Measurements from ENCODE around the gene TMPRSS13.
A peak's percentile ranks its signal among the peaks of the same experiment; 100 is the strongest.

TMPRSS13 gene

DNA sequence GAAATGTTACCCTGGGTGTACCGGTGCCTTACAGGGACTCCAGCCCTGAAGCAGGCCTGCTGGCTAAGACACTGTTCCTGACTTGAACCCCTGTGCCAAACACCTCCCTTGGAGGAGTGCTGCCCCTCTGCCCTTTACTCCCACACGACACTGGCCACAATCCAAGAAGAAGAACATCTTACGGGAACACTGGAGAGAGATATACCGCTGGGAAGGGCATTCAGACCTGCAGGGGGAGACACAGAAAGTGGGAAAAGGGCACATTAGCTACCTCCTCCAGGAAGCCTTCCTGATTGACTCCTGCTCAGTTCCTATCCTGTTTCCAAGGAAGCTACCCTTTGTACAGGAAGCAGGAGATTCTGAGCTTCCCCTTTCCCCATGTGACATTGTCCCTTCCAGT, 18.7 kb downstream of the TMPRSS13 start:
- DNase-seq: no peak

DNA sequence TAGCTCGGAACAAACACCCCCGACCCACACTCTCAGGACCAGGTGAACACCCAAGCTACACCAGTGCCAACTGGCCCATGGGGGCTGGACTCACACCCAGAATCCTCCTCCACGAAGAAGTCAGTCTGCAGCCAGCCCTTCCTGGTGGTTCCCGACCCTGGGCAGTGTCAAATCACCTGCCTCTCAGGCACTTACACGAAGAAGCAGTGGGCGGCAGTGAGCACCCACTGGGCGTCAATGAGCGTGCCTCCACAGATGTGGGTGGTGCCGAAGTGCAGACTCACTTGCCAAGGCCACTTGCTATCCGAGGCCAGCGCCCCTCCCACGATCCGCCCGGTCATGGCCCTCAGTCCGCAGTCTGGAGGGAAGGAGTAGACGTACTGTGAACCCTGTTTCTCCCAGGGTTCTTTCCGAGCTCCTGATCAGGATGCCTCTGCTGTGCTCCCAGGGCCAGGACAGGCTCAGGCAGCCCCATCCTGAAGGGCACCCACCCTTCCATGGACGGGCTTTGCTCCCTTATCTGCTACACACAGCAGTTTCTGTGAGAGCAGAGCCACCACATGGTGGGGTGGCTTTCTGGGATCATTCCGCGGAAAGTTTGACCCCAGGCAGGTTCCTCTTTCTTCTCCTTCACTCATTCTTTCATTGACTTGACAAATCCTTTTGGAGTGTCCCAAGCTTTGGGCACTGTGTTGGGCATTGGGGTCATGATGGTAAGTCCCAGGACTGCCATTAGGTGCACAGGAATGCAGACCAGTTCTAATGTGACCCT, 19.4 kb downstream of the TMPRSS13 start:
- DNase-seq: no peak

DNA sequence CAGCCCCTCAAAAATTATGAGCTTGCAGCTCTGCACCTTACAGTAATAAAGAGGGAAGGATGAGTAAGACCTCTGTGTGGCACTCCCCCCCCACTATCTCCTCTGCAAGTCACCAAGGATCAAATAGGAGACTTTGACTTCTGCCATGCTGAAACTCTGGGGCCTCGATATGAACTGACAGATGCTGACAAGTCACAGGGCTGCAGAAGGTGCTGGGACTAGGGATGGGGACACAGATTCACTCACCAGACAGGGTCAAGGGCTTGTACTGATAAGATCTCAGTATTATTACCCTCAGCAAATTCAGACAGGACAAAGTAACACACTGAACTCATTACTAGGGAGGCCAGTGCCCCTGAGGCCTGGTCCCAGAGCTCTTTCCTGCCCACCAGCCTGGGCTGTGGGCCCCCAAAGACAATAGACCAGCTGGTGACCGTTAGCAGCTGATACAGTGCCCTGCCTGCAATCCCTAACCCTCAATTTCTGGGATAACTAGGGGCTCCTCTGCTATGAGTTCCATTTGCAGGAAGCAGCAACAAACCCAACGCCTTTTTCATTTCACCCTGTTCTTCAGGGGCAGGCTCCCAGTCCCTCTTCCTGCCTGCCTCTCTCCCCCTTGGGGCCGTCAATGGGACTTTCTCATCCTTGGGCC, 20.1 kb downstream of the TMPRSS13 start:
- DNase-seq: no peak

DNA sequence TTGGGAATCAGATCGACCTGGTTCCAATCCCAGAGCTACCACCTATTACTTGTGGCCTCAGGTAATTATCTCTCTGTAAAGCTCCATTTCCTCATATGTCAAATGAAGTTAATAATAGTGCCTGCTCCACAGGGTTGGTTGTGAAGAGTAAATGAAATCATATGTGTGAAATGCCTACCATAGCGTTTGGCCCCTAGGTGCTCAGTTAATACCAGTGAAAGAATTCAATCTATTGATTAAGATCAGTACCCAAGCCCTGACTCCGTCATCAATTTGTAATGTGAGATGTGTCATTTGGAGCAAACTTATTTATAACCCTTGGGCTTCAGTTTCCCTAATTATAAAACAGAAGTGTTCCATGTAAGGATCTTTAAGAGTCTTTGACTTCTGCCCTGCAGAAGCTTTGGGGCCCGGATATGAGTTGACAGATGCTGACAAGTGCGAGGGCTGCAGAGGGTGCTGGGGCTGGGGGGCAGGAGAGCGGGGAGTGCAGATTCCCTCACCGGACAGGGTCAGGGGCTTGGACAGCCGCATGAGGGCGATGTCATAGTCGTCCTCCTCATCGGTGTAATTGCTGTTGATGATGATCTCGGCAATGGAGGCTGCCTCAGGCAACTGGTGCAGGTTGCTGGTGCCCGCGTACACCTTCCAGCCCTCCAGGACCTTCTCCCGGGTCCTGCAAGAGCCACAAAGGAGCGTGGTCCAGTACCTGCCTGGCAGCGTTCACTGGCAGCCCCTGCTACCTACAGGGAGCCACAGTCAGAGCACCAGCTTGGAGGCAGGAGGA, 20.9 kb downstream of the TMPRSS13 start:
- DNase-seq: no peak

DNA sequence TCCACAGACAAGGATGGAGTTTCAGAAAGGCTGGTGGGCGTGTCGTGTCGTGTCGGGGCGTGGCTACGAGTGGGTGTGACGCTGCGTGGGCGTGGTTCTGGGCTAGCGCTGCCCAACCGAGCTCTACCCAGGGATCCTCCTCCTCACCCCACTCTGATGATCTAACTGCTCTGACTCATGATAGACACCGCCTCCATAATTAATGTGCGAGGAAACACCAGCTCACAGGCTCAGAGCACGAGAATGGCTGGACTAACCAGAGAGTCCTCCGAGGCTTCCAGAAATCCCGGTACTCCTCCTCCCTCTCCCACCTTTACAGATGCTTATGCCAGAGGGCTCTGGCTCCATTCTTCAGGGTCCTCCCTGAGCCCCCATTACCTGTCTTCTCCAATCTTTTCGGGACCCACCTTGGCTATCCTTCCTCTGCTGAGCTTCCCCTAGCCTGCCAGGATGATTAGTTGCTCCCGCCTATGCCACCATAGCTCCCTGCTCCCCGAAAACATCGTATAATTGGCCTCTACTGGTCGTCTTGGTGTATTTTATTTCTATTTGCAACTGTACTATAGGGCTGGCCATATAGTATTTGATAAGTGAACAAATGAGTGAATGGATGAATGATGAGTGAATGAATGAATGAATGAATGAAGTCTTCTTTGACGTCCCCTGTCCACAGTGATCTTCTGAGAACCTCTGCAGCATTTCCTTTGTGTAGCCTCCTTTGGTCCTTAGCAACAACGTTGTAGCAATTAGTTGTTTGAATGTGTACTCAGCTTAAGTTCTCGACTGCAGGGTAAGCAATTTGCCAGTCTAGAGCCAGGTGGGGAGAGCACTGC, 21.7 kb downstream of the TMPRSS13 start:
- peak; percentile 91 for DNase-seq

DNA sequence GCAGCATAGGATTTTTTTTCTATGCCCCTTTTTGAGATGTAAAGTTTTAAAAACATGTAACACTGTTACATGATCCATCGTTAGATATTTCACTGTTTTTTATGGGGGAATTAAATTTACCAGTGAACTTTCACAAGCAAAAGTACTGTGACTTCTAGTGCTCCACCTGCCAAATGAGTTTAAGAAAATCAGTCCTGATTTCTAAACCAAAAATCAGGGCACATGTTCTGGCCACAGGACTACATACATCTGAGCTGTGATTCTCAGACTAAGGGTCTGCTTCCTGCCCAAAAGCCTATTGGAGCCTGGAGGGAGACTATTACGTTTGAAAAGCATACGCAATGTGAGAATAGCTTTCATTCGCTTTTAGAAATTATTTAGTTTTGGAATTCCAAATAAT, 22.5 kb downstream of the TMPRSS13 start:
- DNase-seq: no peak

DNA sequence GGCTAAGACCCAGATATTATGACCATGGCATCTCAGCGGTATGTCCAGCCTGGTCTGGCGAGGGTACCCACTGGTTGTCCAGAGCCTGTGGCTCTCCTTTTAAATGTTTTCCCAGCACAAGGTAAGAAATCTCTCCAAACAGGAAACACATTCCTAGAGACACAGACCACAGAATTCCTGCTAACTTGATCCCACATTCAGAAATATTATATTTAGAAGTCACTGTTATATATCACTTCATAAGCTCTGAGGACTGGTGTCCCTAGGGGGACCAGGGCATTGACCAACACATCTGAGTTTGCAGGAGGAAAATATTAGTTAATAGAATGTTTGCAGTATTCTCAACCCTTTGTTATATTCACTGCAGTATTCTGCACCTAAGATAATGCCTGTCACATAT, 23.1 kb downstream of the TMPRSS13 start:
- no peak for DNase-seq

DNA sequence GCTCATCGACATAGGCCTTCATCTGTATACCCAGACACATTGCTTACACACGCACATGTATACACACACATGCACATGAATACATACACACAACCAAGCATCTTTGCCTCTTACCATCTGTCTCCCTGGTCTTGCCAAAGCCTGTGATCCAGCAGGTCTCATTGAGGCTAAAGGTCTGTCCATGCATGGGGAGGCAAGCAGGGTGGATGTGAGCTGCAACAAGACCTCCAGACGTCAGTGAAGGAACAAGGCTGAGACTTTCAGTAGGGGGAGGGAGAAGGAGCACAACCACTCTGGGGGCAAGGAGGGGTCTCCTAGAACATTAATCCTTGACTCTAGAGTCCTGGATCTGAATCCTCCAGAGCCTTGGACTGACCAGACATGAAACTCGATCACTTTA, 23.7 kb downstream of the TMPRSS13 start:
- DNase-seq: no peak

DNA sequence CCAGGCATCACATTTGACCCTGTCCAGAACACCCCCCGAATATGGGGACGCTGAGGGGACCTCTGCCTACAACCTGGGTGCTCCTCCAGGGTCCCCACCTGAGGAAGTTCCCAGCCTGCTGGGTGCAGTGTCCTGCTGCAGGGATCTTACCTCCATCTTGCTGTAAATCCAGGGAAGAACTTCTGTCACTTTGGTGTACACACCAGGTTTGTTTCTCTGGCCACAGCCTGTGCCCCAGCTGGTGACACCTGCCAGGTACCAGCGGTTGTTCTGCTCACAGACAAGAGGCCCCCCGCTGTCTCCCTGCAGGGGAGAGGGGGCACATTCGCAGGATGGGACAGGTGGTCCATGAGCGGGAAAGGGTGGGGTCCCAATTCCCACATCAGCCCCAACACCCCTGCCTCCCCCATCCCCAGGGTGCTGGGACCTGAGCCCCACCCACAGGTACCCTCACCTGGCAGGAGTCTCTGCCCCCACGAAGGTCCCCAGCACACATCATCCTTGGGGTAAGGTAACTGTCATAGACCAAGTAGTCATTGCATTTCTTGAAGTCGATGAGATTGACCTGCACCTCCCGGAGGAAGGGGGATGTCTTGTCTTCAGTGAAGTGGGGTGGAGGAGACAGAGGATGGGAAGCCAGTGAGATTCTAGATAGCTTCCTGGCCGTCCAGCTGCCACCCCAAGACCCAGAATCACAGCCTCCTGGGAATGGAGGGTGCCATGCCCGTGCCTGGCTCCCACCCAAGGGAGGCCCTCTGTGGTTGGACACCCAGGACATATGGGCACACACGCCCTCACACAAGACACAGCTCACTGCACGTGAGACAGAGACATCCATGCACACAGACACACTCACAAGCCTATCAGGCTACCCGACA, 25.5 kb downstream of the TMPRSS13 start:
- DNase-seq: no peak

DNA sequence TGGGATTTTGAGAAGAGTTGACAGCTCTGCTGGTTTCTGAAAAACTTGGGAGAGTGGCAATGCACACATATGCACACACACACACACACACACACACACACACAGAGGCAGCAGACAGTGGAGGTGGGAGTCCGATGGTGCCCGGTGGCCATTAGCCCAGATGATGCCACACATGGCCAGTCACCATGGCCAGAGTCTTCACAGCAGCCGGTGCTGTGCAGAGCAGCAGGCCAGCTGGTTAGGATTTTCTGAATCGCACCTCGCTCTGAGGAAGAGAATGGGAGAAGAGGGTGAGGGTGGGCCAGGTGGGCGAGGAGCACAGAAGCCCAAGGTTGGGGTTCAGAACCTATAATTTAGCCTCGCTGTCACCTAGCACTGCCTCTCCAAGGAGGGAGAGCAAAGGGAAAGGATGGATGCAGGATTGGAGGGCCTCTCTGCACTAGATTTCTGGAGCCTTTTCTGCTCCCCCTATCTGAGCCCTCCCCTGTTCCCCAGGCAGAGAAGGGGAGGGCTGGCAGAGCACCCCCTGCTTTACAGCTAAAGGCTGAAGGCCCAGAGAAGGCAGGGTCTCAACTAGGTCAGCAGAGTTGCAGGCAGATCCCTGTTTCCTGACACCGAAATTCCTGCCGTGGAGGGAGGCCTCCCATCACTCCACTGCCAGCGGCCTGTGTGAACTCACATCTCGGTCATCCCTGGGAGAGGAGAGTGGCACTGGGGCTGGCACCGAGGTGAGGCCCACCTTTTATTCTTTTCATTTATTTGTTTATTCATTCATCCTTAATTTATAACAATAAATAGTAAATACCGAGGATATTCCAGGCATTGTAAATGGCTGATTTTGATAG, 27.0 kb downstream of the TMPRSS13 start:
- no peak for DNase-seq

DNA sequence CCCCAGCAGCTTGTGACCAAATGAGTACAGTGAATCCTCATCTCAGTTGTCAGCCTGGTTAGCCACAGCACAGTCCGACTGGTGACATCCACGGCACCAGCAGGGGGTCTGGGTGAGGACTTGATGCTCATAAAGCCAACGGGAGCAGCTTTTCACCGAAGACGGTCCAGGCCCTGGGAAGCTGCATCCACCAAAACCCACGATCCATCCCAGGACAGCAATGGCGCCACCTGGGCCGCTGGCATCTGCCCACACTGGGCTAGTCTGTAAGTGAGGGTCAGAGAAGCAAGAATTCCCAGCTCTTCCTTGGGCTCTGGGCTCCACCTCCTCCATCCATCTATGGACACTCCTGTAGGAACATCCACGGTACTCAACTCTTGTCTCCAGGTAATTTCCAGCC, 27.6 kb downstream of the TMPRSS13 start:
- no peak for DNase-seq

DNA sequence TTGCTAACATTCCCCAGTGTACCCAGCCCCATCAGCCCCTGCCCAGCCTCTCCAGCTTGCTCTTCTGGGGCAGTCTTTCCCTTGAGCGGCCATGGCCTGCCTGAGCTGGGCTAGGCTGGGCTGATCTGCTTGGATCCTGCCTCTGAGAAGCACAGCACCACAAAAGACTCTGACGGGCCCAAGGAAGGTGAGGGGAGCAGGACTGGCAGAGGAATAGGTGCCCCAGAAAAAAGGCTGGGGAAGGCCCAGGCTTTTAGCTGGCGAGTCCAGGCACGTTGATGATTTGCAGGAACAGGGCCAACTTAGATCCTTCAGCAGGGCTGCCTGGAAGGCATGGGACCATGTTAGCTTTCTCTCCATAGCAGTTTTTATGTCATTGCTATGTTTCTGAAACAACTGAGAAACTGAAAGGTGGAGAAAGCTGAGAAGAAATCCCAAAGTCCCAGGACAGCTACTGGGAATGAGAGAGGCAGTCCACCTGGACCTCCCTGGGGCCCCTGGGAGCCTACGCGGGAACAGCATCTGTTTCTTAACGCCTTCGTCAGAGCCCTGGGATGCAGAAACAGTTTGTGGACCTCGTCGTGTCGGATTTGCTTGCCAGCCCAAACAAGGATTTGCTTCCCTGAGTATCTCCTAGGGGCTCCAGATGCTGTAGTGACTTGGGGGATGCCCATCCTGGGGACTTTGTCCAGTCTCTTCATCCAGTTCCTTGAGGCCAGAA, 28.3 kb downstream of the TMPRSS13 start:
- DNase-seq: no peak

DNA sequence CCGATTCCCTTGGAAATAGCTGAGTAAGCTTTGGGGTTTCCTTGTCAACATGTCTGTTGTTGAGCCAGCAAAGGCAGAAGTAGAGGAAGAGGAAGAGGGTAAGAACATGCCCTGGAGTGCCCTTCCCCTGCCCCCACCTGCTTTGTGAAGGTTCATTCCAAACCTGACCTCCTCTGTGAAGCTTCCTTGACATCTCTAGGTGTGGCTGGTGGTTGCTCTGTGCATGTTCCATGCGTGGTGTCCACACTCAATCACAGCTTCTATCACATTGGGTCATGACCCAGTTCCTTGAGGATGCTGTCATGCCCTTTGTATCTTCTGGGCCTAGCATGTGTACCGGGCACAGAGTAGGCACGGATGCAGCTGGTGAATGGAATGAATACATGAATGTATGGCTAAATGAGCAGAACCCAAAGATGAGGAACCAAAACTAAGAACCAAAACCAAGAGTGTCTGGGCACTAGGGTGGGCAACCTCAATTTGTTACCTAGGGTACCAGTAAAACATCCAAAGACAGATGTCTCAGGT, 29.0 kb downstream of the TMPRSS13 start:
- peak; percentile 40 for DNase-seq

DNA sequence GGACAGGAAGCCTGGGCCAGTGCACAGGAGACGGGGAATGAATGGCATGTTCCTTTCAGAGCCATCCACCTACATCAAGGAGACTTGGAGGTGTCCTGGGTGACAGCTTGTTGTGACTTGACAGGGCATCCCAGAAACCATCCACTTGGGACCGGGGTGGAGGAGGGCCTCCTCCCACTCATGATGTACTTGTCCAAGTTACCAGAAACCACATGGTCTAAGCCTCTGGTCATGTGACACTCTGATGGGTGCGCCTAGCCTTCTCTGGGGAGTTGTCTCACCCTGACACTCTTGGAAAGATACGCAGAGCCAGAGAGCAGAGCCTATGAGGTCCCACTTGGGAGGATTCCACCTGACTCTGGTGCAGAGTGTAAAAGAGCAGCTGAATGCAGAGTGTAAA, 31.1 kb downstream of the TMPRSS13 start:
- DNase-seq: no peak

DNA sequence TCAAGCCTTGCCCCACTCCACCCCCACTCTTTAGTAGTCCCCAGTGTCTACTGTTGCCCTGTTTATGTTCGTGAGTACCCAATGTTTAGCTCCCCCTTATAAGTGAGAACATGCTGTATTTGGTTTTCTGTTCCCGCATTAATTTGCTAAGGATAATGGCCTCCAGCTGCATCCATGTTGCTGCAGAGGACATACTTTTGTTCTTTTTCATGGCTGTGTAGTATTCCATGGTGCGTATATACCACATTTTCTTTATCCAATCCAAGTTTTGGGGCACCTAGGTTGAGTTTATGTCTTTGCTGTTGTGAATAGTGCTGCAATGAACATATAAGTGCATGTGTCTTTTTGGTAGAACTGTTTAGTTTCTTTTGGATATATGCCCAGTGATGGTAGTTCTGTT, 36.6 kb downstream of the TMPRSS13 start:
- DNase-seq: no peak

DNA sequence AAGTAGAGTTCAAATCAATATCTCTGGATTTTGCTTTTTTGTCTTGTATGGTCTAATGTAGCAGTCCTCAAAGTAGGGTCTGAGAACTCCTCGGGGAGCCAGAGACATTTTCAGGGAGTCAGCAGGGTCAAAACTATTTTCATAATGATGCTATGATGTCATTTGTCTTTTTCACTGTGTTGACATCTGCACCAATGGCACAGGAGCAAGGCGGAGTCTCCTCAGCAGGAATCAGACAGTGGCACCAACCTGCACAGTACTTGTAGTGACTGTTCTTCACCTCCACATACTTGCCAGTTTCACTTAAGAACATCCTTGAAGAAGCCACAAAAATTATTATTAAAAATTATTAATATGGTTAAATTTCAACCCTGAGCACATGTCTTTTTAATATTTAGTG, 37.8 kb downstream of the TMPRSS13 start:
- no peak for DNase-seq

DNA sequence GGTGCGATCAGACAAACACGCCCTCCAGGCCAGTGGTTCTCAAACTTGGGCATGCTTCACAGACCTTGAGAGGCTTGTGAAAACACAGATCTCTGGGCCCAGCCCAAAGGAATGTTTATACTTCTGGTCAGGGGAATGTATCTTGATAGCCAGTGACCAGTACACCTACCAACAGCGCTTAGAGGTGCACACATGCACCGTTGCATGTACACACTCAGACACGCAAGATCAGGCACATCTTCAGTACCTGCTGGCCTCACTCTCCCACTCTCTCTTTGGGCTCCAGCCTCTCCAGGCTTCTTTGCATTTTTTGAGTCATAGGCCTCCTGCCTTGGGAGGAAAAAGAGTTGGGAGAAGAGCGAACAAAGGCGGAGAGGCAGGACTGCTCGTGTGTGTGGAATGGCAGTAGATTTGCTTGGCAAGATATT, 41.0 kb downstream of the TMPRSS13 start:
- DNase-seq: no peak

DNA sequence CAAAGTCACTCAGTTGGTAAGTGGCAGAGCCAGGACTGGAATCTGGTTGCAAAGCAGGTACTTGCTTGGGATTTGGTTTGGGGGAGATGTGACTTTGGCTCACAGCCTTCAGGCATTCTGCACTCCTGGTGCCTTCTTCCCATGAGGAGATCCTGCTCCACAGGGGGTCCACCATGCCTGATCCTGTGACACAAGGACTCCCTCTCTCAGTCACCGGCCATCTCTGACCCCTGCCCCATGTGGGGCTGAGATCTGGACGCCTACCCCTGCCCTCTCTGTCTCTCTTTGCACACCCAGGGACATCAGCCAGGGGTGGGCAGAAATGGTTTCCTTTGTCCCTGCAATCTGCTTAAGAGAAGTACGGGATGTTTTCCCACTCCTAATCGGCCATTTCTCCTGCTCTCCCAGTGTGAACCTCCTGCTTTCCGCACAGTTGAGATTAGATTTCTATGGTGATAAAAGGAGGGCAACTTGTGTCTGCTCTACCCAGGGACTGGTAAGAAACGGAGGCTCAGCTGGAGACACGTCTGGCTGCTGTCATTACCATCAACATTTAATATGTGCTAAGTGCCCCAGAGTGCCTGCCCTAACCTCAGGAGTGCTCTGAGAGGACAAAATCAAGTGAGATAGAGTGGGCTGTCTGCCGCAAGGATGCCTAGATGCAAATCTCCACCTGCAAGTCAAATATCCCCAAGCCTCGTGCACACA, 41.6 kb downstream of the TMPRSS13 start:
- no peak for DNase-seq

DNA sequence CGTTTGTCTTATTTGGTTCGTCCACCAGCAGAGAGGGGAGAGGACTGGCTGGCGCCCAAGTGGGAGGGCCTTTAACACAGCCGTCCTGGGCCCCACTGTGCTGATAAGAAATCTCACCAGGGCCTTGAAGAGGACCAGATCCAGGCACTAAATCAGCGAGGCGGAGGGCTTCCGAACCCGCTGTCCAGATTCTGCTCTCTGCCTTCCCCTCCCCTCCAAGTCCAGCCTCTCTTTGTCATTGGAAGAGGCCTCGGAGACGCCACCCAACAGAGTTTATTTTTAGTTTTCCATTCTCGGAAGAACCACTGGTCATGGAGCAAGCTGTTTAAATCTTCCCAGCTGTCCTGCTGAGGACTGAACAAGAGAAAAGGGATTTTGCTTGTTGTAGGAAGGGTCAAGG, 43.4 kb downstream of the TMPRSS13 start:
- DNase-seq: no peak

Measured in GDM1 (cell line).